ENCODE data around the gene GPR31.

DNA sequence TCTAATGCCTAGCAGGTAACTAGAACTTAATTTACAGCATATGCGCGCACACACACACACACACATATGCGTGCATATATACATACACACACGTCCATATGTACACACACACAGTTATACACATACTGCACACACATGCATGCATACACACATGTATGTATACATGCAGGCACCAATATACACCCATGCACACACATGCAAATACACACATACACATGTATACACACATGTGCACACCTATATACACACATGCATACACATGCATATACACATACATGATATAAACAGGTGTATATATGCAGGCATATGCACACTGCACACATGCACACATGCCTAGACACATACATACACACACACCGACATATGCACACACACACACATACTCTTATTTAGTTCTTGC, 33.0 kb downstream of the GPR31 start:
- TF ChIP-seq POLR2AphosphoS5 (IDR thresholded peaks at IDR 0.05; ENCODE audit: low read depth, low read length), result no peak
- no peak for TF ChIP-seq PAX5 (IDR thresholded peaks at IDR 0.05; ENCODE audit: insufficient read depth, low read length, severe bottlenecking)

Measured in GM12891 (cell line).